ENCODE measurements around the gene UVSSA. TPM values are rescaled to one million over a fixed set of nuclear protein-coding genes. Genes with fewer than 3 reads are reported as not detected.
"Not testable (repeated sequence)": the region's sequence is repeated elsewhere in the genome, so short reads cannot be mapped to it uniquely, and the experiment has no call there.

The UVSSA gene
- polyA plus RNA-seq, 4 donors = 6.5 to 11.1 (median 8.9) TPM

DNA sequence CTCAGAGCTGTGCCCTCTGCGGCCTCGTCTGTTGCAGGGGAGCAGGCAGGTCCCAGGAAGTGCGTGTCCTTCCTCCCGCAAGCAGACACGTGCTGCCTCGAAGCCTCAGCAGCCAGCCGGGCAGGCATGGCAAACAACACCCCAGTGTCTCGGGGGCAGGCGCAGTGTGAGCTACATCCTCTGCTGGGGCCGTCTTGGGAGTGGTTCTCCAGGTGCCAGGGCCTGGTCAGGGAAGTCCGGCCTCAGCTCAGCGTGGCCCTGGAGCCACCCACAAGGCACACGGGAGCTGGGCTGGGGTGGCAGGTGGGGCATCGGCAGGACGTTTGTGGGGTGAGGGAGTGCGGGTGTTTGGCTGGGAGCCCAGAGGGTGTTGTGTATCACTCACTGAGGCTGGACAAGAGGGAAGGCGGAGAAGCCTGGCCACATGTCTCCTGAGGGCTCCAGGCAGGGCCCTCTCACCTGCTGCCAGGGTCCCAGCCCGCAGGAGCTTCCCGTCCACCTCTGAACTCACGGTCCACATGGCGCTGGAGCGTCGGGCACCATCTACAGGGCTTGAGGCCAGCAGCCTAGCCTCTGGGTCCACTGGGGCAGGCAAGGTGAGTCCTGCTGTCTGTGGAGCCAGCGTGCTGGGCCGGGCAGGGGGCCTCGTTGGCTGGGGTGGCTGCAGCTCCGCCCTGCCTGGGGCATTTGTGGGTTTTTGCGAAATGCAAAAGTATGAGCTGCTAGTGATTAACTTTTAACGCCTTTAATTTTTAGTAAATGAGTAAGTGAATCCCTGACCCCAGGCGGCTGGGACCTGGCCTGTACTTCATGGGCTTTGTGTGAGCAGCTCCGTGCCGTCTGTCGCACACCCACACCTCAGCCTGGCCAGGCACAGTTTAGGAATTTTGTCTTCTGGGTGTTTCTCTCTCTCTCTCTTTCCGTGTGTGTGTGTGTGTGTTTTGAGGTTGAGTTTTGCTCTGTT, 17.3 kb upstream of the UVSSA start:
- DNase-seq (ENCODE audit: low read depth in 4 of 4, low spot score in 3 of 4) = no peak

DNA sequence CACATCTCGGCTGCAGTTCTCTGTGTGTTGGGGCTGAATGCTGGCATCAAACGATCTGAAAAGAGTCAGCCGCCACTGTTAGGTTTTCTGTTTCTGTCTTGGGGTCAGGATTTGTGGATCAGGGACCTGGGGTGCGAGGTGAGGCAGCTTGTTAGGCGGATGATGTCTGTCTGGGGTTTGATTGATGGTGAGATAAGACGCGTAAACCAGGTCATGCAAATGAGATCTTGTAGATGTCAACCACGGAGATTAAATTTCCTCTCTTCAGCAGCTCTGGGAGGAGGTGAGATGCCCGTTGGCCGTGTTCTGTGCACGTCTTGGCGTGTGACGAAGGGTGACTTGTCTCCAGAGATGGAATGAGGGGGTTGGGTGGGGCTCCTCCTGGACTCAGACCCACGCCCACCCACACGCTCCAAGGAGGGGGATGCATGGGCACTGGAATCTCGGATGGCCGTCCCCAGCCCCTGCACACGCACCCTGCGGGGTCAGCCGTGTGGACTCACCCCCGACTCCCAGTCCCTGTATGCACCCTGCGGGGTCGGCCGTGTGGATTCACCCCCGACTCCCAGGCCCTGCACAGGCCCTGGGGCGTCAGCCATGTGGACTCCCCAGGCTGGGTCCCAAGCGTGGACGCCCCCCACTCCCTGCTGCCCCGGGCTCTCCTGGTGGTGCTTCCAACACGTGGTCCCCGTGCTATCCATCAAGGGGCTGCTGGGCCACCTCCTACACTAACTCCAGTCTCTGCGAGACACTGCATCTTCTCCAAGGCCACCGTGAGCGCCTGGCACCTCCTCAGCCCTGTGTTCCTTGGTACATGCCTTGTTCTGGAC, 16.0 kb upstream of the UVSSA start:
- DNase-seq (ENCODE audit: low read depth in 4 of 4, low spot score in 3 of 4) = no peak

DNA sequence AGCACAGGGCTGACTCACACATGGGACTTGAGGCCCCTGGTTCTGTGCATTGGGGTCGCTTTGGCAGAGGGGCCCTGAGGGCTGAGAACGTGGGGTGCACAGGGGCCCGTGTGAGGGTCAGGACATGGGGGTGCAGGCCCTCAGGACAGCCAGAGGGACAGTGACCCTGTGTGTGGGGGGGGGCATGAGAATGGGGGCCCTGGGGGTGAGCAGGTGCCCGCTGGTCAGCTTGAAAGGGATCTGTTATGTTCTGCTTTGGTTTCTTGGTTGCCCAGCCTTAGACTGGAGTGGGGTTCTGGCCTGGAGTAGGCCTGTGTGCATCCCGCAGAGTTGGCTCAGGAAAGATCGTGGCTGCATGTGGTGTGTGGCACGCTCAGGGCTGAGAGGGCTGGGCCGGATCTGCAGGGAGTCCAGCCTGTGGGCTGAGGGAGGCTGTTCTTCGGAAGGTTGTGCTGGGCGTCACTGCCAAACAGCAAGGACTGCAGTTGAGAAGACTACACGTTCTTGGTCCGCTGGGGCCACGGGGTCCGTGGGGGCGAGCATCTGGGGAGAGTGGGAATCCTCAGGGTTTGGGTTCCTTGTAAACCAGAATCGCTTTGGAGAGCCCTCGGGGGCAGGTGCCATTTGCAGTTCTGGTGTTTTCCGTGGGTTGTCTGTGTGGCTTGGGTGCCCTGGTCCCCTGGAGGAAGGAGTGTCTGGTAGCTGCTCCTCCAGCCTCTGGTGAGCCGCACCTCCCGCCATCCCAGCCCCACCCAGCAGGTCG, 15.2 kb upstream of the UVSSA start:
- no peak for DNase-seq (ENCODE audit: low read depth in 4 of 4, low spot score in 3 of 4)

DNA sequence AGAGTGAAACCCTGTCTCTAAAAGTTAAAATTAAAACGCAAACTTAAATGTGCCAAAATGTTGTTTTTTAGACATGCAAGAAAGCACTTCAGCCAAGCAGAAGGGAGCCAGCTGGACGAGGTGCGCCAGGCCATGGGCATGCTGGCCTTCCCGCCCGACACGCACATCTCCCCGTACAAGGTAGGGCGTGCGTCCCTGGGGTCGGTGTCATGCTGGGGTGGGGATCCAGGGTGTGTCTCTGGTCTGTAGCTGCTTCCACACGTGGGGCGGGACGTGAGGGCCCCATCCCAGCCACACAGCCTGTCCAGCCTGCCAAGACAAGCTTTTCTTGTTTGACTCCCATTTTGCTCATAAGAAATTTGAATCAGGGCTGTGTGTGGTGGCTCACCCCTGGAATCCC, 14.3 kb upstream of the UVSSA start:
- DNase-seq (ENCODE audit: low read depth in 4 of 4, low spot score in 3 of 4) = no peak

DNA sequence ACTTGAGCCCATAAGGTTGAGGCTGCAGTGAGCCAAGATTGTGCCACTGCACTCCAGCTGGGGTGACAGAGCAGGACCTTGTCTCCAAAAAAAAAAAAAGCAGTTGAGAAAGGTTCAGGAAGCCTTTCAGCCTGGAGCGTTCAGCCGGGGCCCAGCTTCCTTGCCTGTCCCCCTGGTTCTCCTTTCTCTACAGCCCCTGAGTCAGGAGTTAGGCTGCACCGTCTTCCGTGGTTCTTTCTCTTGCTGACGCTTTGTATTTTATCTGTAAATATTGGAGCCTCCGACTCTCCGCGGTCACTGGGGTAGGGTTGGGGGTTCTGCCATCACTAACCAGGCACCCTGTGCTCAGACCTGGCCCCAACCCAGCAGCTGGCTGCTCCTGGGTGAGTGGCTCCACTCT, 13.8 kb upstream of the UVSSA start:
- no peak for DNase-seq (ENCODE audit: low read depth in 4 of 4, low spot score in 3 of 4)

DNA sequence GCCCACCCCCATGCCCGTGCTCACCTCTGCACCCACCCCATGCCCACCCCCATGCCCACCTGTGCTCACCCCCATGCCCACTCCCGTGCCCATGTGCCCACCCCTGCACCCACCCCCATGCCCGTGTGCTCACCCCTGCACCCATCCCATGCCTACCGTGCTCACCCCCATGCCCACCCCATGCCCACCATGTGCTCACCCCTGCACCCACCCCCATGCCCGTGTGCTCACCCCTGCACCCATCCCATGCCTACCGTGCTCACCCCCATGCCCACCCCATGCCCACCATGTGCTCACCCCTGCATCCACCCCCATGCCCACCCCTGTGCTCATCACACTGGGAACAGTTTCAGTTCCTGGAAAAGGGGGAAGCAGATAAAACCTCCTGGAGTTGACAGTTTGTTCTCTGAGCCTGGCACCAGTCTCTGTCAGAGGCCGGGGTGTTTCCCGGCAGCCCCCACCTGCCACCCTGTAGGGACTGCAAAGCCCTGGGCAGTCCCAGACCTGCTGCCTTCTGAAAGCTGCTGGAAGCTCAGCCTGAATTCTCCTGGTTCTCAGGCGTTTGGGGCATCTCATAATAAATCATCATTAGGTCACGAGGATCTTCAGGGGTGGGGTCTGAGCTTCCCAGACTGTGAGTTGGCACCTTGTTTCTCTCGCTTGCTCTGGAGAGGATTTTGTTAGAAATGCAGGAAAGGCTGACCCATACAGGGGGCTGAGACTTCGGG, 13.0 kb upstream of the UVSSA start:
- DNase-seq (ENCODE audit: low read depth in 4 of 4, low spot score in 3 of 4) = not testable (repeated sequence)

DNA sequence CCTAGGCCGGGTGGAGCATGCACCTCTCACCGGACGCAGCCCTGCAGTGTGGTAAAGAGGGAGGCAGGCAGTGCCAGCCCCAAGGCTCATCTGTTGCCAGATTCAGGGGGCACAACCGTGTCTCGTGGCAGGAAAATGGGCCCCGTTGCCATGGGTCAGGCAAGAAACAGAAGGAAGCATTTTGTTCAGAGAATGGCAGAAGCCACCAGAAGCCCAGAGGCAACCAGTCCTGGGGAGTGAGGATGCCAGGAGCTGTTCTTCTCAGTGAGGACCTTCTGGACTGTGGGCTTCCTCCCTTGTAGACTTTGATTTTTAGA, 12.5 kb upstream of the UVSSA start:
- no peak for DNase-seq (ENCODE audit: low read depth in 4 of 4, low spot score in 3 of 4)

DNA sequence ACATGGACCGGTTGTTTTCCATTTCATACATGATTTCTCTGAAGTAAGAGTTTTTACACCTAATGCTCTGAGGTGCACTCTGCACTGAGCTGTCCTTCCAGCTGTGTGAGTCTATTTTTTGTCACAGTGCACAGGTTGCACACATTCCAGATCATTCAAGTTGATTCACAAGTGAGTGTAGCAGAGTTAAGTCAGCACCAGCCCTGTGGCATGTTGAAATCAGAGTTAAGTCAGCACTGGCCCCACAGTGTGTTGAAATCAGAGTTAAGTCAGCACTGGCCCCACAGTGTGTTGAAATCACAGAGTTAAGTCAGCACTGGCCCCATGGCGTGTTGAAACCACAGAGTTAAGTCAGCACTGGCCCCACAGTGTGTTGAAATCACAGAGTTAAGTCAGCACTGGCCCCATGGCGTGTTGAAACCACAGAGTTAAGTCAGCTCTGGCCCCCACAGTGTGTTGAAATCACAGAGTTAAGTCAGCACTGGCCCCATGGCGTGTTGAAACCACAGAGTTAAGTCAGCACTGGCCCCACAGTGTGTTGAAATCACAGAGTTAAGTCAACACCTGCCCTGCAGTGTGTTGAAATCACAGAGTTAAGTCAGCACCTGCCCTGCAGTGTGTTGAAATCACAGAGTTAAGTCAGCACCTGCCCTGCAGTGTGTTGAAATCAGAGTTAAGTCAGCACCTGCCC, 11.7 kb upstream of the UVSSA start:
- not testable (repeated sequence) for DNase-seq (ENCODE audit: low read depth in 4 of 4, low spot score in 3 of 4)

DNA sequence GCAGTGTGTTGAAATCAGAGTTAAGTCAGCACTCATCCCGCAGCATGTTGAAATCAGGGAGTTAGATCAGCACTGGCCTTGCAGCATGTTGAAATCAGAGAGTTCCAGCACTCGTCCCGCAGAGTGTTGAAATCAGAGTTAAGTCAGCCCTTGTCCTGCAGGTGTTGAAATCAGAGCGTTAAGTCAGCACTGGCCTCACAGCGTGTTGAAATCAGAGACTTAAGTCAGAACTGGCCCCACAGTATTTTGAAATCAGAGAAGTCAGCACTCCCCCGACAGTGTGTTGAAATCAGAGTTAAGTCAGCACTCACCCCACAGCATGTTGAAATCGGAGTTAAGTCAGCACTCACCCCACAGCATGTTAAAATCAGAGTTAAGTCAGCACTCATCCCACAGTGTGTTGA, 10.9 kb upstream of the UVSSA start:
- DNase-seq (ENCODE audit: low read depth in 4 of 4, low spot score in 3 of 4) = no peak

DNA sequence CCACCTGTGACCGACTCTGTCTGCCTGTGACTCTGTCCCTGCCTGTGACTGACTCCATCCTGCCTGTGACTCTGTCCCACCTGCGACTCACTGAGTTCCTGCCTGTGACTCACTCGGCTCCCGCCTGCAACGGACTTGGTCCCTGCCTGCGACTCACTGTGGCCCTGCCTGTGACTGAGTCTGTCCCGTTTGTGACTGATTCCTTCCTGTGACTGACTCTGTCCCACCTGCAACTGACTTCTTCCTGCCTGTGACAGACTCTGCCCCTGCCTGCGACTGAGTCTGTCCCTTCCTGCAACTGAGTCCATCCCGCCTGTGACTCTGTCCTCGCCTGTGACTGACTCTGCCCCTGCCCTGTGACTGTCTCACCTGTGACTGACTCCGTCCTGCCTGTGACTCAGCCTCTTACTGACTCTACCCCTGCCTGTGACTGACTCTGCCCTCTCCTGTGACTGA, 9.6 kb upstream of the UVSSA start:
- no peak for DNase-seq (ENCODE audit: low read depth in 4 of 4, low spot score in 3 of 4)

DNA sequence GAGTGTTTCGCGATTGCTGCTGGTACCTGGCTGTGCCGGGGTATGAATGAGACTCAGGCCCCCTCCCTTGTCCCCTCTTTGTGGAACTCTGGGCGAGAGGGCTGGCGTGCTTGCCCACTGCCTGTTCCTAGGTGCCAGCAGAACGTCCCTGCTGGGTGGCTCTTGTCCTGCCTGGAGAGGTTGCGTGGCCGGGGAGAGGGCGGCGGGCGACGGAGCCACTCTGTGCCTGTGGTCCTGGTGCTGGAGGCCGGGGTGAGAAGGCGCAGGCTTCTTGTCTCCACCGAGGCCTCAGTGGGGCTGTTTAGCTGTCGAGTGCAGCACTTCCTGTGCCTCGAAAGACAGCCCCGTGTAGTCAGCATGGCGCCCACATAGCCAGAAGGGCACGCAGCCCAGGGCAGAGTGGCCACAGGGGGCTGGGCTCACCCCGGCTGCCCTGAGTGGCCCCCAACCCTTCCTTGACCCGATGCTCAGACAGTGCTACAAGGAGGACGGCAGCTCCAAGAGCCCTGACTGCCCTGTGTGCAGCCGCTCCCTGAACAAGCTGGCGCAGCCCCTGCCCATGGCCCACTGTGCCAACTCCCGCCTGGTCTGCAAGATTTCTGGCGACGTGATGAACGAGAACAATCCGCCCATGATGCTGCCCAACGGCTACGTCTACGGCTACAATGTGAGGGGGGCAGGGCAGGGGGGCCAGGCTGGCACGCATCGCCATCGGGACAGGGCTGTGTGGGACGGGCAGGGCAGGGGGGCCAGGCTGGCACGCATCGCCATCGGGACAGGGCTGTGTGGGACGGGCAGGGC, 8.9 kb upstream of the UVSSA start:
- no peak for DNase-seq (ENCODE audit: low read depth in 4 of 4, low spot score in 3 of 4)

DNA sequence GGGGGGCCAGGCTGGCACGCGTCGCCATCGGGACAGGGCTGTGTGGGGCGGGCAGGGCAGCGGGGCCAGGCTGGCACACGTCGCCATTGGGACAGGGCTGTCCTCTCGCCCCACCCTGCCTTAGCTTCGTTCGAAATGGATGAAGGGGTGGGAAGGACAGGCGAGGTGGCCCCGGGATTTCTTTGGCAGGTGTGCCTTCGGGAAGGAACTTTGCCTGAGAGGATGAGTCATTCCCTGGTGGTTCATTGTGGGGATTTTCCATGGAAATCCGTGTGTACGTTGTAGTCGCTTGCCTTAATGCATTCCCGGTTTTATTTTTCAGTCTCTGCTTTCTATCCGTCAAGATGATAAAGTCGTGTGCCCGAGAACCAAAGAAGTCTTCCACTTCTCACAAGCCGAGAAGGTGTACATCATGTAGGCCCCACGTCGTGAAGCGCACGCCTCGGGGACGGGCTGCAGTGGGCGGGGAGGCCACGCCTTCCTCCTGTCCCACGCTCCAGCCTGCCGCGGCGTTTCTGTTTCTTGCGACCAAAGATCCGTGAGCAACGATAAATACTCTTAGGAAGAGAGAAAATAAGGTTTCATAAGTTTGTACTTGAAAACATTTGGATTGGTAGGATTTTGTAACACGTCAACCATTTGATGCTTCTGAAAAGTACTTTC, 8.1 kb upstream of the UVSSA start:
- DNase-seq (ENCODE audit: low read depth in 4 of 4, low spot score in 3 of 4) = no peak

DNA sequence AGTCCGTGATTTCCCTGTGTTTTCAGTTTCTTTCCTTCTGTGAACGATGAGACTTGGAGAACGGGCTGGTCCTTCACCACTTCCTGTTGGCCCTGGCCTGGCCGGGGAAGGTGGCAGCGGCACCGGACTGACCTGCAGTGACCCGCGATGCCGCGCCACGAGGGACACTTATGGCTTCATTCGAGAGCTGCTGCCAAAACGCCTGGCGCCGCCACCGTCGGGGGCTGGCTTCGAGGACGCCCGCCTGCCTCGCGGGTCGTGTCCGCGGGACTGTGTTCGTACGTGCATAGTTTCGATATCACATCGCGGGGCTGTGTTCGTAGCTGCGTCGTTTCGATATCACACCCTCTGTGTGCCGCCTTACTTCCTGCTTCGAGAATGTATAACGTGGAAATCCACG, 7.5 kb upstream of the UVSSA start:
- DNase-seq (ENCODE audit: low read depth in 4 of 4, low spot score in 3 of 4) = no peak

DNA sequence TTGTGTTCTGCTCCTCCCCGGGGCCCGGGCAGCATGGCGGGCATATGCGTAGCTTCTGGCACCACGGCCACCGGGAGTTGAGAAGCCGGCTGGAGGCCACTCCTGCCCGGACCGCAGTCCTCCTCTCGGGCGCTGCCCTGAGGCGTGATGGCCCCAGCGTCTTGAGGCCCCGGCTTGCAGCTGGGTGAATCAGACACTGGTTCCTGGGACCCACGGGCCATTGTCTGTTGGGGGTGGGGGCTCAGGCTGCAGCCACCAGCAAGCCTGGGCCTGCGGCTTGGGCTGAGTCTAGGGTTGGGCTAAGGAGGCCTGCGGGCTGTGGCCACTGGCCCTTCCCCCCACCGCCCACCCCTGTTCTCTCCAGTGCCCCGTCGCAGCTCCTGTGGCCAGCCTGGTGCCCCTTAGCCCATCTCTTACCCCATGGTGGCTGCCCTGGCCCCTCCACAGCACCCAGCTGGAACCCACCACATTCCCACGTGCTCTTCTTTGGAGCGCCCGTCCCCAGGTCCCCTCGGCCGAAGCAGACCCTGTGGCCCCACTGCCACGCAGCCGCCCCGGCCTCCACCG, 6.7 kb upstream of the UVSSA start:
- no peak for DNase-seq (ENCODE audit: low read depth in 4 of 4, low spot score in 3 of 4)

DNA sequence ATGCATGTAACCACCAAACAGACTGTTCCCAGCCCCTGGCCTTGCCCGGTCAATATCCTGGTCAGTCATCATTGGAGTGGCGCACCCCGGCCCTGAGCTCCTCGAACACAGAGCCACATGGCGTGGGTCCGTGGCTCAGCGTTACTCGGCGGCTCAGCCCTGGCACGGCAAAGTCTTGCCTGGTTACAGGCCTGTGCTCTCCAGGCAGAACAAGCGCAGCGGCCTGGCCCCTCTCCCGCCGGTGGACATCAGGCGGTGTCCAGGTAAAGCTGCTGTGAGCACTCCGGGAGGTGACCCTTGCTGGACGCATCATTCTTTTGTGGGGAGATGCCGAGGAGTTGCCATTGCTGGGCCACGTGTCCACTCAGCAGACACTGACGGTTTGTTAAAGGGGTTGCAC, 6.1 kb upstream of the UVSSA start:
- no peak for DNase-seq (ENCODE audit: low read depth in 4 of 4, low spot score in 3 of 4)

DNA sequence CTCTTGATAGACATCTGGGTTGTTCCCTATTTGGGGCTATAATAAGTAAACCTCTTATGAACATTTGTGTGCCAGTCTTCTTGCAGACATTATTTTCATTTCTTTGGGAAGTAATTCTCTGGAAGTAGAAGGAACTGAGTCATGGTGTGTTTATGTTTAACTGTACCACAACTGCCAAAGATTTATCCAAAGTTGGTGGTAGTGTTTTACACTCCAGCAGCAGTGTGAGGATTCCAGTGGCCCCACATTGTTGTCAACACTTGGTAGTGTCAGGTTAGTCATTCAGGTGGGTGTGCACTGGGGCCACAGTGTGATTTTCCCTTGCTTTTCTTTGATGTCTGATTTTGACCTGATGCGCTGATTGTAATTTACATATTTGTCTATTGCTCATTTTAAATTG, 5.0 kb upstream of the UVSSA start:
- no peak for DNase-seq (ENCODE audit: low read depth in 4 of 4, low spot score in 3 of 4)

DNA sequence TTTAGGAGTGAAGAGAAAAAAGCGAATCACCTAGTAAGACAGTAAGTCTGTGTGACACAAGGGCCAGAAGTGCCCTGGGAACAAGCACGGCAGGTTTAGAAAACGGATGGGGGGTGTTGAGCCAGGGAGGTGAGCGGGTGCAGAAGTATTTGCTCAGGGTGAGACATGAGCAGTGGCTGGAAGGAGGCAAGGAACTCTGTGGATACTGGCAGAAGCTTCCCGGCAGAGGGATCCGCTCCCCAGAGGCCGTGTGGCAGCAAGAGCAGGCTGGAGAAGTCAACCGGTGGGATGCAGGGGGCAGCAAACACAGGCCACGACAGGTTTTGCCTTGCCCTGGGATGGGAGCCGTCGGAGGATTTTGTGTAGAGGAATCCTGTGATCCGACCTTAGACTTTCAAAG, 2.3 kb upstream of the UVSSA start:
- DNase-seq (ENCODE audit: low read depth in 4 of 4, low spot score in 3 of 4) = no peak
